ENCODE results near the gene M1AP.

DNA sequence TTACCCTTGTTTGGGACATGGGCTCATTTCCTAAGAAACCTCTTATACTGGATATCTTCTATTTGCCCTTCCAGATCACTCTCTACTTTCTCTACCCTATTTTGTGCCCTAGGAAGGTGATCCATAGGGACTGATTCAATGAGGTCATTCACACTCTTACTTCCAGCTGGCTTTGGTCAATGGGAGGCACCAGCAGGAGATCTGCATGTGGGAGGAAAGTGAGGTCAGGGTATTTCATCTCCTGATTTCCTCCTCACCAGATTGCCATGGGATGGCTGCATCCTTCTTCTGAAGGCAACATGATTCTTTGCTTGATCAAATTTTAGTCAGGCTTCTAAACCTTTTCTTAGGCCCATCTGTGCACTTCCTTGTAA lies 15.2 kb downstream of the M1AP start:
- no peak for TF ChIP-seq POLR2A (IDR thresholded peaks at IDR 0.05)
- TF ChIP-seq, protein P1, sequence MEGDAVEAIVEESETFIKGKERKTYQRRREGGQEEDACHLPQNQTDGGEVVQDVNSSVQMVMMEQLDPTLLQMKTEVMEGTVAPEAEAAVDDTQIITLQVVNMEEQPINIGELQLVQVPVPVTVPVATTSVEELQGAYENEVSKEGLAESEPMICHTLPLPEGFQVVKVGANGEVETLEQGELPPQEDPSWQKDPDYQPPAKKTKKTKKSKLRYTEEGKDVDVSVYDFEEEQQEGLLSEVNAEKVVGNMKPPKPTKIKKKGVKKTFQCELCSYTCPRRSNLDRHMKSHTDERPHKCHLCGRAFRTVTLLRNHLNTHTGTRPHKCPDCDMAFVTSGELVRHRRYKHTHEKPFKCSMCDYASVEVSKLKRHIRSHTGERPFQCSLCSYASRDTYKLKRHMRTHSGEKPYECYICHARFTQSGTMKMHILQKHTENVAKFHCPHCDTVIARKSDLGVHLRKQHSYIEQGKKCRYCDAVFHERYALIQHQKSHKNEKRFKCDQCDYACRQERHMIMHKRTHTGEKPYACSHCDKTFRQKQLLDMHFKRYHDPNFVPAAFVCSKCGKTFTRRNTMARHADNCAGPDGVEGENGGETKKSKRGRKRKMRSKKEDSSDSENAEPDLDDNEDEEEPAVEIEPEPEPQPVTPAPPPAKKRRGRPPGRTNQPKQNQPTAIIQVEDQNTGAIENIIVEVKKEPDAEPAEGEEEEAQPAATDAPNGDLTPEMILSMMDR (IDR thresholded peaks at IDR 0.05) = no peak

Data from Peyer's patch (tissue), 4 donors.